ENCODE measurements around the gene C12orf75.

The C12orf75 gene

GRCh38 chr12:105374303-105374702, 43.8 kb downstream of the C12orf75 start:
- H3K9me3 ChIP-seq (ENCODE audit: low read depth, low read length): no peaks in the 10 kb centered on the region
- no peak overlapping the region for H3K4me3 ChIP-seq
- no peak for TF ChIP-seq FOXP2 (optimal IDR thresholded peaks at IDR 0.05; ENCODE audit: control extremely low read depth, extremely low read length, insufficient read depth)
- TF ChIP-seq EZH2 (IDR thresholded peaks at IDR 0.05): no peak
- no peak for TF ChIP-seq POLR2AphosphoS5 (IDR thresholded peaks at IDR 0.05; ENCODE audit: borderline replicate concordance, low read depth, low read length)
- H3K27ac ChIP-seq: no peak overlapping the region
- no peaks in the 10 kb centered on the region for H3K36me3 ChIP-seq (ENCODE audit: insufficient read depth, low read length)
- no peak for DNase-seq (ENCODE audit: low read depth, low spot score)
- no peak overlapping the region for H3K9ac ChIP-seq (ENCODE audit: insufficient read length)

- Histone ChIP-seq H3K36me3 (ENCODE audit: insufficient read depth, low read length) (no peaks in the 10 kb centered on the region), H3K9ac (ENCODE audit: insufficient read length) (no peak overlapping the region)
- TF ChIP-seq FOXP2 (optimal IDR thresholded peaks at IDR 0.05; ENCODE audit: control extremely low read depth, extremely low read length, insufficient read depth) (no peak), EZH2 (IDR thresholded peaks at IDR 0.05) (no peak), POLR2AphosphoS5 (IDR thresholded peaks at IDR 0.05; ENCODE audit: borderline replicate concordance, low read depth, low read length) (no peak)
Observed at GRCh38 chr12:105377077-105377476, 46.6 kb downstream of the C12orf75 start.

GRCh38 chr12:105378911-105379310, 48.4 kb downstream of the C12orf75 start:
- Histone ChIP-seq H3K9ac (ENCODE audit: insufficient read length) (no peak overlapping the region), H3K9me3 (ENCODE audit: low read depth, low read length) (no peaks in the 10 kb centered on the region), H3K36me3 (ENCODE audit: insufficient read depth, low read length) (no peaks in the 10 kb centered on the region), H3K4me3 (no peak overlapping the region), H3K27ac (no peak overlapping the region)
- DNase-seq (ENCODE audit: low read depth, low spot score): no peak
- TF ChIP-seq EZH2 (IDR thresholded peaks at IDR 0.05): no peak
- TF ChIP-seq FOXP2 (optimal IDR thresholded peaks at IDR 0.05; ENCODE audit: control extremely low read depth, extremely low read length, insufficient read depth): no peak
- no peak for TF ChIP-seq POLR2AphosphoS5 (IDR thresholded peaks at IDR 0.05; ENCODE audit: borderline replicate concordance, low read depth, low read length)

More at GRCh38 chr12:105377077-105377476, 46.6 kb downstream of the C12orf75 start:
- H3K4me3 ChIP-seq: no peak overlapping the region
- DNase-seq (ENCODE audit: low read depth, low spot score): no peak
- no peaks in the 10 kb centered on the region for H3K9me3 ChIP-seq (ENCODE audit: low read depth, low read length)
- no peak overlapping the region for H3K27ac ChIP-seq

GRCh38 chr12:105382771-105383622, 52.5 kb downstream of the C12orf75 start:
- no peak for TF ChIP-seq POLR2AphosphoS5 (IDR thresholded peaks at IDR 0.05; ENCODE audit: borderline replicate concordance, low read depth, low read length)
- Histone ChIP-seq H3K27ac (no peak overlapping the region), H3K9me3 (ENCODE audit: low read depth, low read length) (no peaks in the 10 kb centered on the region), H3K36me3 (ENCODE audit: insufficient read depth, low read length) (no peaks in the 10 kb centered on the region), H3K4me3 (peak overlapping the region; percentile 43; the same call in 1 of the 2 replicates), H3K9ac (ENCODE audit: insufficient read length) (no peak overlapping the region)
- DNase-seq (ENCODE audit: low read depth, low spot score): peak; percentile 37

GRCh38 chr12:105384220-105384619, 53.7 kb downstream of the C12orf75 start:
- H3K9ac ChIP-seq (ENCODE audit: insufficient read length): no peak overlapping the region
- no peak overlapping the region for H3K4me3 ChIP-seq
- no peak for DNase-seq (ENCODE audit: low read depth, low spot score)
- TF ChIP-seq EZH2 (IDR thresholded peaks at IDR 0.05) (no peak), POLR2AphosphoS5 (IDR thresholded peaks at IDR 0.05; ENCODE audit: borderline replicate concordance, low read depth, low read length) (no peak), FOXP2 (optimal IDR thresholded peaks at IDR 0.05; ENCODE audit: control extremely low read depth, extremely low read length, insufficient read depth) (no peak)
- H3K36me3 ChIP-seq (ENCODE audit: insufficient read depth, low read length): no peaks in the 10 kb centered on the region
- no peaks in the 10 kb centered on the region for H3K9me3 ChIP-seq (ENCODE audit: low read depth, low read length)
- H3K27ac ChIP-seq: no peak overlapping the region

GRCh38 chr12:105384916-105385535, 54.5 kb downstream of the C12orf75 start:
- Histone ChIP-seq H3K9me3 (ENCODE audit: low read depth, low read length) (no peaks in the 10 kb centered on the region), H3K27ac (no peak overlapping the region), H3K9ac (ENCODE audit: insufficient read length) (no peak overlapping the region), H3K4me3 (no peak overlapping the region), H3K36me3 (ENCODE audit: insufficient read depth, low read length) (no peaks in the 10 kb centered on the region)
- TF ChIP-seq POLR2AphosphoS5 (IDR thresholded peaks at IDR 0.05; ENCODE audit: borderline replicate concordance, low read depth, low read length) (no peak), FOXP2 (optimal IDR thresholded peaks at IDR 0.05; ENCODE audit: control extremely low read depth, extremely low read length, insufficient read depth) (no peak), EZH2 (IDR thresholded peaks at IDR 0.05) (no peak)
- no peak for DNase-seq (ENCODE audit: low read depth, low spot score)

GRCh38 chr12:105386431-105386830, 55.9 kb downstream of the C12orf75 start:
- no peak overlapping the region for H3K27ac ChIP-seq
- no peaks in the 10 kb centered on the region for H3K36me3 ChIP-seq (ENCODE audit: insufficient read depth, low read length)
- no peak overlapping the region for H3K4me3 ChIP-seq
- no peak for DNase-seq (ENCODE audit: low read depth, low spot score)
- no peaks in the 10 kb centered on the region for H3K9me3 ChIP-seq (ENCODE audit: low read depth, low read length)
- H3K9ac ChIP-seq (ENCODE audit: insufficient read length): no peak overlapping the region
- no peak for TF ChIP-seq FOXP2 (optimal IDR thresholded peaks at IDR 0.05; ENCODE audit: control extremely low read depth, extremely low read length, insufficient read depth)
- TF ChIP-seq POLR2AphosphoS5 (IDR thresholded peaks at IDR 0.05; ENCODE audit: borderline replicate concordance, low read depth, low read length): no peak
- no peak for TF ChIP-seq EZH2 (IDR thresholded peaks at IDR 0.05)

GRCh38 chr12:105391231-105391630, 60.7 kb downstream of the C12orf75 start:
- H3K36me3 ChIP-seq (ENCODE audit: insufficient read depth, low read length): no peaks in the 10 kb centered on the region
- no peaks in the 10 kb centered on the region for H3K9me3 ChIP-seq (ENCODE audit: low read depth, low read length)
- H3K27ac ChIP-seq: no peak overlapping the region
- no peak overlapping the region for H3K4me3 ChIP-seq
- no peak overlapping the region for H3K9ac ChIP-seq (ENCODE audit: insufficient read length)
- TF ChIP-seq FOXP2 (optimal IDR thresholded peaks at IDR 0.05; ENCODE audit: control extremely low read depth, extremely low read length, insufficient read depth) (no peak), EZH2 (IDR thresholded peaks at IDR 0.05) (no peak), POLR2AphosphoS5 (IDR thresholded peaks at IDR 0.05; ENCODE audit: borderline replicate concordance, low read depth, low read length) (no peak)
- DNase-seq (ENCODE audit: low read depth, low spot score): no peak

Data from SK-N-MC (cell line).